Breast epithelium (tissue), 4 donors: ENCODE measurements around the gene TNFAIP8L1. TPM values are rescaled to one million over a fixed set of nuclear protein-coding genes. Genes with fewer than 3 reads are reported as not detected.

ENCODE experiments used
- DNase-seq, 2 donors: peaks; one replicate each; pipeline ENCODE4 v3.0.0-alpha.2; 2019; ENCODE audit warnings: low spot score in 2 of 2
- H3K27ac ChIP-seq, 2 donors: fragments of 200-600 bp; sonication (generic) in 1 of 2; one replicate each; pipeline ENCODE4 v1.5.1; 2016 to 2019; ENCODE audit warnings: mild to moderate bottlenecking in 1 of 2
- H3K27me3 ChIP-seq, 2 donors: fragments of 200-600 bp; sonication (generic) in 1 of 2; one replicate each; pipeline versions ENCODE4 v1.5.1 to v1.6.0; 2017 to 2019; ENCODE audit warnings: control low read depth in 1 of 2, mild to moderate bottlenecking in 1 of 2
- H3K36me3 ChIP-seq: fragments of 200-600 bp; one replicate; pipeline ENCODE4 v1.5.1; 2019
- H3K4me1 ChIP-seq, 2 donors: fragments of 200-600 bp; sonication (generic); one replicate each; pipeline ENCODE4 v1.5.1; 2016 to 2019; ENCODE audit warnings: control low read depth in 1 of 2
- H3K4me3 ChIP-seq, 3 donors: fragments of 200-600 bp; sonication (generic); 1 replicate in 2 of 3; 2 replicates in 1 of 3; pipeline ENCODE4 v1.5.1; 2016 to 2019; ENCODE audit warnings: mild to moderate bottlenecking in 3 of 3, moderate library complexity in 2 of 3
- H3K9me3 ChIP-seq, 2 donors: fragments of 200-600 bp; sonication (generic) in 1 of 2; one replicate each; pipeline ENCODE4 v1.5.1; 2016 to 2019; ENCODE audit warnings: control low read depth in 1 of 2
- CTCF ChIP-seq, 3 donors: fragments of 450-650 bp; IDR thresholded peaks; one replicate each; pipeline ENCODE4 v1.5.1; 2016 to 2017; ENCODE audit warnings: antibody characterized with exemption in 3 of 3, mild to moderate bottlenecking in 3 of 3, moderate library complexity in 3 of 3
- POLR2A ChIP-seq: fragments of 450-650 bp; IDR thresholded peaks from one replicate; pipeline ENCODE4 v1.6.1; 2016; ENCODE audit warnings: antibody characterized with exemption, mild to moderate bottlenecking, moderate library complexity
- POLR2AphosphoS5 ChIP-seq, 3 donors: sonication (generic); formaldehyde crosslinking; IDR thresholded peaks; one replicate each; pipeline ENCODE4 v1.6.1; 2017; ENCODE audit warnings: antibody characterized with exemption in 3 of 3
- intact Hi-C: fragments of 100-400 bp; cut with DNase I; formaldehyde crosslinking; loops from one replicate; pipeline ENCODE4 v1.15.1; 2023; ENCODE audit warnings: low total_unique reads
- total RNA-seq, 3 donors: library from RNA; depleted of rRNA; stranded (reverse); fragments of >200 nt; gene quantifications; one replicate each; pipeline ENCODE4 v1.1.0, GENCODE V29; 2016

The TNFAIP8L1 gene
- total RNA-seq, 3 donors from 2014 or later, result 1.6 to 3.6 (median 2.9) TPM

GRCh38 chr19:4597975-4598671, 41.2 kb upstream of the TNFAIP8L1 start:
- Histone ChIP-seq H3K27me3 (peaks cover 3 to 39% of the 10 kb centered on the region in 2 donors), H3K4me1 (no peaks in the 10 kb centered on the region), H3K27ac (no peak overlapping the region), H3K4me3 (peak overlapping the region in 2 of 3 donors; percentile 25 to 51), H3K9me3 (no peaks in the 10 kb centered on the region), H3K36me3 (no peaks in the 10 kb centered on the region)
- intact Hi-C loops, result loop anchor here (1.0 kb wide), 1 partner anchor 47 kb away; no protein-coding TSS in a partner anchor
- no peak for DNase-seq
- TF ChIP-seq POLR2A, result no peak
- no peak for TF ChIP-seq POLR2AphosphoS5 (IDR thresholded peaks at IDR 0.05)
- no peak for TF ChIP-seq CTCF (IDR thresholded peaks at IDR 0.05)

GRCh38 chr19:4598712-4599111, 40.6 kb upstream of the TNFAIP8L1 start:
- no peak for TF ChIP-seq CTCF (IDR thresholded peaks at IDR 0.05)
- H3K27ac ChIP-seq, result no peak overlapping the region
- H3K9me3 ChIP-seq, result no peaks in the 10 kb centered on the region
- no peaks in the 10 kb centered on the region for H3K36me3 ChIP-seq
- no peaks in the 10 kb centered on the region for H3K4me1 ChIP-seq
- H3K4me3 ChIP-seq, result peak overlapping the region in 1 of 3 donors; percentile 51
- intact Hi-C loops, result no loop called here
- no peak for DNase-seq
- peaks cover 3 to 39% of the 10 kb centered on the region in 2 donors for H3K27me3 ChIP-seq

- no peak for DNase-seq
- H3K27me3 ChIP-seq, result peaks cover 3 to 39% of the 10 kb centered on the region in 2 donors
- H3K36me3 ChIP-seq, result no peaks in the 10 kb centered on the region
- H3K27ac ChIP-seq, result no peak overlapping the region
- no peak for TF ChIP-seq POLR2A
- no peak for TF ChIP-seq POLR2AphosphoS5 (IDR thresholded peaks at IDR 0.05)
- TF ChIP-seq CTCF (IDR thresholded peaks at IDR 0.05), result no peak
- H3K4me1 ChIP-seq, result no peaks in the 10 kb centered on the region
- H3K9me3 ChIP-seq, result no peaks in the 10 kb centered on the region
- intact Hi-C loops, result no loop called here
- no peak overlapping the region for H3K4me3 ChIP-seq
Observed at GRCh38 chr19:4600082-4600481, 39.2 kb upstream of the TNFAIP8L1 start.

GRCh38 chr19:4600893-4601292, 38.4 kb upstream of the TNFAIP8L1 start:
- no peaks in the 10 kb centered on the region for H3K36me3 ChIP-seq
- intact Hi-C loops, result no loop called here
- no peak for DNase-seq
- H3K4me3 ChIP-seq, result no peak overlapping the region
- H3K27ac ChIP-seq, result no peak overlapping the region
- no peaks in the 10 kb centered on the region for H3K4me1 ChIP-seq
- TF ChIP-seq POLR2AphosphoS5 (IDR thresholded peaks at IDR 0.05) (no peak), POLR2A (no peak), CTCF (IDR thresholded peaks at IDR 0.05) (no peak)
- no peaks in the 10 kb centered on the region for H3K9me3 ChIP-seq
- H3K27me3 ChIP-seq, result peaks cover 3 to 39% of the 10 kb centered on the region in 2 donors

- Histone ChIP-seq H3K27me3 (peaks cover 3 to 28% of the 10 kb centered on the region in 2 donors), H3K36me3 (no peaks in the 10 kb centered on the region), H3K4me3 (no peak overlapping the region), H3K27ac (no peak overlapping the region), H3K4me1 (no peaks in the 10 kb centered on the region), H3K9me3 (no peaks in the 10 kb centered on the region)
- intact Hi-C loops, result no loop called here
- TF ChIP-seq CTCF (IDR thresholded peaks at IDR 0.05) (no peak), POLR2AphosphoS5 (IDR thresholded peaks at IDR 0.05) (no peak), POLR2A (no peak)
- DNase-seq, result no peak
Observed at GRCh38 chr19:4602173-4602788, 37.0 kb upstream of the TNFAIP8L1 start.
